OCI-LY3 (cell line): ENCODE results near the gene GPR150.

Source experiments
- CTCF ChIP-seq: fragments of 200-600, 300-600 bp; sonication (generic); IDR thresholded peaks from 2 replicates; pipeline ENCODE4 v1.5.1; 2014; ENCODE audit warnings: antibody characterized with exemption, low read length, low read depth
- EZH2phosphoT487 ChIP-seq: fragments of 200-600 bp; shearing (Covaris generic); IDR thresholded peaks from 2 replicates; pipeline ENCODE4 v1.6.1; 2018; ENCODE audit warnings: antibody characterized with exemption, mixed run types, low read depth

- TF ChIP-seq CTCF (no peak), EZH2phosphoT487 (no peak)
Observed at GRCh38 chr5:95667061-95667618, 47.3 kb downstream of the GPR150 start.
